ENCODE results near the gene GRAMD1C. TPM values are rescaled to one million over a fixed set of nuclear protein-coding genes. Genes with fewer than 3 reads are reported as not detected.

Gene GRAMD1C
- total and polyA plus RNA-seq, 2 donors (not counting 3 experiments of a cell fraction or from before 2014, with no cell fraction given), result 7.0 to 24.0 TPM

DNA sequence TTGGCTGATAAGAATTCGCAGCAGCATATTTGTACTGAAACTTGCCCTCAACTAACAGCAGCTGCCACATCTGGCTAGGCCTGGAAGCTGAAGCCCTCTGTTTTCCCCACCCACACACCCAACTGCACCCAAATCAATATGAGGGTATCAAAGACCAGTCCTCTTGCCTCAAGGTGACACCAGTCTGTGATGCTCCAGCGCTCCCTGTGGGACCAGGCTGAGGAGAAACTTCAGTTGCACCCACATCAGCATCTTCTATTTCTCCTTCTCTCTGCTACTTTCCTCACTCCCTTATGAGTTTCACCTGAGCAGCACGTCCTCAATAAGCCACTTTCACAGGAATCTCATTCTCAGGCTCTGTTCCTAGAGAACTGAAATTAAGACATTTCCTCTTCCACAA, 18.7 kb upstream of the GRAMD1C start:
- Histone ChIP-seq H4K20me1 (replicated peaks; ENCODE audit: control insufficient read depth, extremely low read depth, insufficient read depth, low read length) (no peaks in the 10 kb centered on the region), H3K4me2 (ENCODE audit: insufficient read depth, low read length) (no peak overlapping the region), H3K9ac (replicated peaks; ENCODE audit: extremely low read depth, insufficient read depth, low read length) (no peak overlapping the region), H3K27ac (ENCODE audit: insufficient read depth, low read depth, low read length) (no peak overlapping the region), H3K4me1 (ENCODE audit: control insufficient read depth, extremely low read depth, insufficient read depth, low read length) (peaks cover 2% of the 10 kb centered on the region), H3K9me1 (replicated peaks; ENCODE audit: control insufficient read depth, extremely low read depth, insufficient read depth, low read length) (no peaks in the 10 kb centered on the region), H3K27me3 (ENCODE audit: control insufficient read depth in 2 of 2, insufficient read depth in 2 of 2, low read length in 2 of 2) (no peaks in the 10 kb centered on the region), H3K36me3 (ENCODE audit: control insufficient read depth in 2 of 2, extremely low read depth in 1 of 2, insufficient read depth in 2 of 2, low read length in 2 of 2) (no peaks in the 10 kb centered on the region), H3K9me3 (replicated peaks; ENCODE audit: control insufficient read depth, insufficient read depth, low read length) (no peaks in the 10 kb centered on the region), H3K79me2 (ENCODE audit: control insufficient read depth, insufficient read depth, low read length) (no peaks in the 10 kb centered on the region), H3K4me3 (replicated peaks in 1 of 3; ENCODE audit: insufficient read depth in 1 of 3, low read depth in 1 of 3, low read length in 3 of 3) (no peak overlapping the region), H2AFZ (ENCODE audit: low read depth, low read length) (no peak overlapping the region)
- FAIRE-seq (no peak), DNase-seq (ENCODE audit: low read depth, low spot score) (no peak)
- dilution Hi-C loops (cut with MboI; ENCODE audit: extremely low pct_ligation_motif_present, low sequenced_read_pairs) (no loop called here), intact Hi-C loops (cut with micrococcal nuclease) (no loop called here)
- TF ChIP-seq, protein P1, sequence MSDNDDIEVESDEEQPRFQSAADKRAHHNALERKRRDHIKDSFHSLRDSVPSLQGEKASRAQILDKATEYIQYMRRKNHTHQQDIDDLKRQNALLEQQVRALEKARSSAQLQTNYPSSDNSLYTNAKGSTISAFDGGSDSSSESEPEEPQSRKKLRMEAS (IDR thresholded peaks at IDR 0.05; ENCODE audit: insufficient read depth, insufficient read length), result no peak
- TF ChIP-seq POLR2AphosphoS5 (IDR thresholded peaks at IDR 0.05; ENCODE audit: insufficient read depth, low read depth, low read length), result no peak
- ChIA-PET CTCF (no interaction called here), POLR2A (no interaction called here)
- BruUV-seq (replicated peaks), result no TSS peak

DNA sequence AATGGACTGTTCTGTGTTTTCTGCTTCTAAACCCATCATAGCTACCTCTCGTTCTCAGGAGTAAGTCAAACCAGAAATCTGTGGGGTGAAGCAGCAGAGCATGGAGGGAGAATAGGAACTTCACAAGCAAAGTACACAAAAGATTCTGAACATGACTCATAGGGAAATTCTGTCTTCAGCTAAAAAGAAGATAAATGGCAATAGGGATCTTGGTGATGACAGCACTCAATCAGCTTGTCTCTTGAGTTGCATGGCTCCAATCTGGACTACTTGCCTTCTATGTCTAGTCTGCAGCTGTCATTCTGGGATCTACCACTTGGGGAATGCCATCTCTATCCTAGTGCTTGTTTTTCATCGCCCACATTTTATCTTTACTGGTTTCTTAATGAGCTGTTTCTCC, 13.5 kb upstream of the GRAMD1C start:
- Histone ChIP-seq H3K9me1 (replicated peaks; ENCODE audit: control insufficient read depth, extremely low read depth, insufficient read depth, low read length) (no peaks in the 10 kb centered on the region), H3K4me3 (replicated peaks in 1 of 3; ENCODE audit: insufficient read depth in 1 of 3, low read depth in 1 of 3, low read length in 3 of 3) (no peak overlapping the region), H3K4me1 (ENCODE audit: control insufficient read depth, extremely low read depth, insufficient read depth, low read length) (peaks cover 10% of the 10 kb centered on the region), H3K79me2 (ENCODE audit: control insufficient read depth, insufficient read depth, low read length) (no peaks in the 10 kb centered on the region), H3K9me3 (replicated peaks; ENCODE audit: control insufficient read depth, insufficient read depth, low read length) (no peaks in the 10 kb centered on the region), H3K4me2 (ENCODE audit: insufficient read depth, low read length) (no peak overlapping the region), H3K27me3 (ENCODE audit: control insufficient read depth in 2 of 2, insufficient read depth in 2 of 2, low read length in 2 of 2) (no peaks in the 10 kb centered on the region), H3K27ac (ENCODE audit: insufficient read depth, low read depth, low read length) (no peak overlapping the region), H4K20me1 (replicated peaks; ENCODE audit: control insufficient read depth, extremely low read depth, insufficient read depth, low read length) (no peaks in the 10 kb centered on the region), H3K9ac (replicated peaks; ENCODE audit: extremely low read depth, insufficient read depth, low read length) (no peak overlapping the region), H2AFZ (ENCODE audit: low read depth, low read length) (peak overlapping the region; percentile 29), H3K36me3 (ENCODE audit: control insufficient read depth in 2 of 2, extremely low read depth in 1 of 2, insufficient read depth in 2 of 2, low read length in 2 of 2) (no peaks in the 10 kb centered on the region)
- ChIA-PET POLR2A (no interaction called here), CTCF (interaction anchor here (0.7 to 2.4 kb wide), 12 partner anchors 12 to 330 kb away, joined by 3 to 12 read pairs (median 5); partner anchors contain the start of genes ATP6V1A and GRAMD1C)
- intact Hi-C loops (cut with micrococcal nuclease), result no loop called here
- no peak for TF ChIP-seq GATA2 (IDR thresholded peaks at IDR 0.05; ENCODE audit: insufficient read depth, insufficient read length, low read depth, low read length)
- no peak for TF ChIP-seq EZH2 (IDR thresholded peaks at IDR 0.05; ENCODE audit: borderline replicate concordance, low read depth, low read length, severe bottlenecking)
- TF ChIP-seq JUN (IDR thresholded peaks at IDR 0.05; ENCODE audit: borderline replicate concordance, insufficient read depth, insufficient read length, low read depth), result no peak
- TF ChIP-seq POLR2A (IDR thresholded peaks at IDR 0.05; ENCODE audit: low read depth, low read length), result no peak
- peak; percentile 36 for TF ChIP-seq FOS (IDR thresholded peaks at IDR 0.05; ENCODE audit: borderline replicate concordance, insufficient read depth, low read length)
- TF ChIP-seq, protein P2, sequence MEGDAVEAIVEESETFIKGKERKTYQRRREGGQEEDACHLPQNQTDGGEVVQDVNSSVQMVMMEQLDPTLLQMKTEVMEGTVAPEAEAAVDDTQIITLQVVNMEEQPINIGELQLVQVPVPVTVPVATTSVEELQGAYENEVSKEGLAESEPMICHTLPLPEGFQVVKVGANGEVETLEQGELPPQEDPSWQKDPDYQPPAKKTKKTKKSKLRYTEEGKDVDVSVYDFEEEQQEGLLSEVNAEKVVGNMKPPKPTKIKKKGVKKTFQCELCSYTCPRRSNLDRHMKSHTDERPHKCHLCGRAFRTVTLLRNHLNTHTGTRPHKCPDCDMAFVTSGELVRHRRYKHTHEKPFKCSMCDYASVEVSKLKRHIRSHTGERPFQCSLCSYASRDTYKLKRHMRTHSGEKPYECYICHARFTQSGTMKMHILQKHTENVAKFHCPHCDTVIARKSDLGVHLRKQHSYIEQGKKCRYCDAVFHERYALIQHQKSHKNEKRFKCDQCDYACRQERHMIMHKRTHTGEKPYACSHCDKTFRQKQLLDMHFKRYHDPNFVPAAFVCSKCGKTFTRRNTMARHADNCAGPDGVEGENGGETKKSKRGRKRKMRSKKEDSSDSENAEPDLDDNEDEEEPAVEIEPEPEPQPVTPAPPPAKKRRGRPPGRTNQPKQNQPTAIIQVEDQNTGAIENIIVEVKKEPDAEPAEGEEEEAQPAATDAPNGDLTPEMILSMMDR (IDR thresholded peaks at IDR 0.05; ENCODE audit: extremely low read depth in 1 of 2, insufficient read depth in 1 of 2, low read depth in 1 of 2, low read length in 2 of 2), result peak in 1 of 2 donors; percentile 20
- BruUV-seq (replicated peaks), result no TSS peak
- dilution Hi-C loops (cut with MboI; ENCODE audit: extremely low pct_ligation_motif_present, low sequenced_read_pairs), result no loop called here
- DNase-seq (ENCODE audit: low read depth, low spot score) (peak; percentile 45), FAIRE-seq (peak; percentile 84)

Measured in endothelial cell of umbilical vein (primary cell).